ENCODE measurements around the gene HSPA8. TPM values are rescaled to one million over a fixed set of nuclear protein-coding genes. Genes with fewer than 3 reads are reported as not detected.

Gene HSPA8
- total RNA-seq, 1 experiment from 2014 or later: 1,301 TPM

DNA sequence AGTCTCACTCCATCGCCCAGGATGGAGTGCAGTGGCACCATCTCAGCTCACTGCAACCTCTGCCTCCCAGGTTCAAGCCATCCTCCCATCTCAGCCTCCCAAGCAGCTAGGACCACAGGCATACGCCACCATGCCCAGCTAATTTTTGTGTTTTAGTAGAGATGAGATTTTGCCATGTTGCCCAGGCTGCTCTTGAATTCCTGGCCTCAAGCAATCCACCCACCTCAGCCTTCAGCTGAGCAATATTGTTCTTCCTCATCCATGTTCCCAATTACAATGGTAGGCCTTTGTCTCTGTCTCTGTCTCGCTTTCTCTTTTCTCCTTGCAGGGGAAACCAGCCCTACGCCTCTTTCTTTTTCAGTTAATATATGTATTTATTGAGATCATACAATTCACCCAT, 10.3 kb downstream of the HSPA8 start:
- H3K9me3 ChIP-seq (ENCODE audit: control insufficient read depth in 1 of 2, insufficient read depth in 1 of 2, low read depth in 1 of 2, low read length in 2 of 2): no peaks in the 10 kb centered on the region
- ChIA-PET POLR2A (interaction anchor here (0.8 kb wide), 1 partner anchor 8 kb away, joined by 3 read pairs; no protein-coding TSS in a partner anchor), CTCF (interaction anchor here (0.7 kb wide), 1 partner anchor 188 kb away, joined by 3 read pairs; no protein-coding TSS in a partner anchor), RAD21 (ENCODE audit: low non-redundant PET in 1 of 2, low total read pairs in 2 of 2, uncharacterized antibody in 2 of 2, unreplicated experiment in 2 of 2) (no interaction called here)
- no peaks in the 10 kb centered on the region for H3K27me3 ChIP-seq (ENCODE audit: insufficient read depth, low read length)
- H2AFZ ChIP-seq (ENCODE audit: low read depth, low read length, poor library complexity, severe bottlenecking): no peak overlapping the region
- ATAC-seq (no peak), DNase-seq (ENCODE audit: low read depth, low spot score) (no peak)
- H3K9me2 ChIP-seq (ENCODE audit: insufficient read depth): no peaks in the 10 kb centered on the region
- H3K36me3 ChIP-seq (ENCODE audit: control insufficient read depth in 1 of 2, insufficient read depth in 2 of 2, low read length in 2 of 2): peaks cover 5 to 14% of the 10 kb centered on the region in 2 experiments; a peak in 3 of 4 replicates
- no peak overlapping the region for H3K27ac ChIP-seq (ENCODE audit: low read depth, low read length)
- TF ChIP-seq ZNF274 (IDR thresholded peaks at IDR 0.05; ENCODE audit: low read depth, low read length) (no peak), EGR1 (IDR thresholded peaks at IDR 0.05; ENCODE audit: low read depth) (no peak), TCF7L2 (IDR thresholded peaks at IDR 0.05; ENCODE audit: borderline replicate concordance, extremely low read depth, insufficient read depth, insufficient read length) (no peak), JUND (IDR thresholded peaks at IDR 0.05) (no peak), POLR2A (IDR thresholded peaks at IDR 0.05; ENCODE audit: borderline replicate concordance, extremely low read depth, insufficient read depth, insufficient read length) (no peak), SRF (IDR thresholded peaks at IDR 0.05; ENCODE audit: low read depth) (no peak), RAD21 (IDR thresholded peaks at IDR 0.05; ENCODE audit: low read depth) (no peak)
- peaks cover 15% of the 10 kb centered on the region; the same call in 1 of the 2 replicates for H4K20me1 ChIP-seq (ENCODE audit: insufficient read depth)
- H3K4me1 ChIP-seq (ENCODE audit: control insufficient read depth in 1 of 2, insufficient read depth in 2 of 2, low read length in 2 of 2): no peaks in the 10 kb centered on the region
- H3K4me3 ChIP-seq (replicated peaks in 1 of 2; ENCODE audit: low read depth in 1 of 2, low read length in 2 of 2): no peak overlapping the region
- H3K79me2 ChIP-seq (ENCODE audit: insufficient read depth, low read length): peaks cover 2% of the 10 kb centered on the region; the same call in 1 of the 2 replicates
- intact Hi-C loops (cut with micrococcal nuclease): loop anchor here (5.0 to 10.0 kb wide), 2 partner anchors 137 to 469 kb away; no protein-coding TSS in a partner anchor
- H3K9ac ChIP-seq (ENCODE audit: low read length): no peak overlapping the region
- no TSS peak for BruUV-seq (replicated peaks)
- no peak overlapping the region for H3K4me2 ChIP-seq (ENCODE audit: low read length)

GRCh38 chr11:123051146-123051545, 10.8 kb downstream of the HSPA8 start:
- no TSS peak for BruUV-seq (replicated peaks)
- no peaks in the 10 kb centered on the region for H3K79me2 ChIP-seq (ENCODE audit: insufficient read depth, low read length)
- no peaks in the 10 kb centered on the region for H3K27me3 ChIP-seq (ENCODE audit: insufficient read depth, low read length)
- ChIA-PET POLR2A (no interaction called here), RAD21 (ENCODE audit: low non-redundant PET in 1 of 2, low total read pairs in 2 of 2, uncharacterized antibody in 2 of 2, unreplicated experiment in 2 of 2) (no interaction called here), CTCF (interaction anchor here (0.7 to 1.2 kb wide), 2 partner anchors 28 to 188 kb away, joined by 3 read pairs; no protein-coding TSS in a partner anchor)
- H3K27ac ChIP-seq (ENCODE audit: low read depth, low read length): no peak overlapping the region
- no peak for DNase-seq (ENCODE audit: low read depth, low spot score)
- H4K20me1 ChIP-seq (ENCODE audit: insufficient read depth): peaks cover 12% of the 10 kb centered on the region; the same call in 1 of the 2 replicates
- intact Hi-C loops (cut with micrococcal nuclease): loop anchor here (5.0 to 10.0 kb wide), 2 partner anchors 136 to 469 kb away; no protein-coding TSS in a partner anchor
- peaks cover under 1 to 9% of the 10 kb centered on the region in 2 experiments; a peak in 2 of 4 replicates for H3K36me3 ChIP-seq (ENCODE audit: control insufficient read depth in 1 of 2, insufficient read depth in 2 of 2, low read length in 2 of 2)
- H3K4me1 ChIP-seq (ENCODE audit: control insufficient read depth in 1 of 2, insufficient read depth in 2 of 2, low read length in 2 of 2): no peaks in the 10 kb centered on the region
- no peak overlapping the region for H3K4me2 ChIP-seq (ENCODE audit: low read length)
- H2AFZ ChIP-seq (ENCODE audit: low read depth, low read length, poor library complexity, severe bottlenecking): no peak overlapping the region
- H3K9me2 ChIP-seq (ENCODE audit: insufficient read depth): no peaks in the 10 kb centered on the region
- no peak overlapping the region for H3K4me3 ChIP-seq (replicated peaks in 1 of 2; ENCODE audit: low read depth in 1 of 2, low read length in 2 of 2)
- H3K9me3 ChIP-seq (ENCODE audit: control insufficient read depth in 1 of 2, insufficient read depth in 1 of 2, low read depth in 1 of 2, low read length in 2 of 2): no peaks in the 10 kb centered on the region
- no peak for ATAC-seq
- H3K9ac ChIP-seq (ENCODE audit: low read length): no peak overlapping the region
- TF ChIP-seq CEBPB (IDR thresholded peaks at IDR 0.05; ENCODE audit: low read depth): no peak
- no peak for TF ChIP-seq YY1 (IDR thresholded peaks at IDR 0.05; ENCODE audit: extremely low read depth, insufficient replicate concordance, low read depth, low read length)
- TF ChIP-seq SIN3A (IDR thresholded peaks at IDR 0.05; ENCODE audit: low read depth): no peak
- no peak for TF ChIP-seq FOSL1 (IDR thresholded peaks at IDR 0.05; ENCODE audit: low read depth)
- TF ChIP-seq CTCF (IDR thresholded peaks at IDR 0.05 in 2 of 3, conservative IDR thresholded peaks at IDR 0.05 in 1 of 3; ENCODE audit: borderline replicate concordance in 1 of 3, insufficient read depth in 1 of 3, low read depth in 2 of 3, low read length in 2 of 3): no peak
- TF ChIP-seq RAD21 (IDR thresholded peaks at IDR 0.05; ENCODE audit: low read depth): no peak
- TF ChIP-seq, protein P1, sequence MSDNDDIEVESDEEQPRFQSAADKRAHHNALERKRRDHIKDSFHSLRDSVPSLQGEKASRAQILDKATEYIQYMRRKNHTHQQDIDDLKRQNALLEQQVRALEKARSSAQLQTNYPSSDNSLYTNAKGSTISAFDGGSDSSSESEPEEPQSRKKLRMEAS (IDR thresholded peaks at IDR 0.05): no peak
- TF ChIP-seq JUND (IDR thresholded peaks at IDR 0.05): no peak
- TF ChIP-seq, protein P2, sequence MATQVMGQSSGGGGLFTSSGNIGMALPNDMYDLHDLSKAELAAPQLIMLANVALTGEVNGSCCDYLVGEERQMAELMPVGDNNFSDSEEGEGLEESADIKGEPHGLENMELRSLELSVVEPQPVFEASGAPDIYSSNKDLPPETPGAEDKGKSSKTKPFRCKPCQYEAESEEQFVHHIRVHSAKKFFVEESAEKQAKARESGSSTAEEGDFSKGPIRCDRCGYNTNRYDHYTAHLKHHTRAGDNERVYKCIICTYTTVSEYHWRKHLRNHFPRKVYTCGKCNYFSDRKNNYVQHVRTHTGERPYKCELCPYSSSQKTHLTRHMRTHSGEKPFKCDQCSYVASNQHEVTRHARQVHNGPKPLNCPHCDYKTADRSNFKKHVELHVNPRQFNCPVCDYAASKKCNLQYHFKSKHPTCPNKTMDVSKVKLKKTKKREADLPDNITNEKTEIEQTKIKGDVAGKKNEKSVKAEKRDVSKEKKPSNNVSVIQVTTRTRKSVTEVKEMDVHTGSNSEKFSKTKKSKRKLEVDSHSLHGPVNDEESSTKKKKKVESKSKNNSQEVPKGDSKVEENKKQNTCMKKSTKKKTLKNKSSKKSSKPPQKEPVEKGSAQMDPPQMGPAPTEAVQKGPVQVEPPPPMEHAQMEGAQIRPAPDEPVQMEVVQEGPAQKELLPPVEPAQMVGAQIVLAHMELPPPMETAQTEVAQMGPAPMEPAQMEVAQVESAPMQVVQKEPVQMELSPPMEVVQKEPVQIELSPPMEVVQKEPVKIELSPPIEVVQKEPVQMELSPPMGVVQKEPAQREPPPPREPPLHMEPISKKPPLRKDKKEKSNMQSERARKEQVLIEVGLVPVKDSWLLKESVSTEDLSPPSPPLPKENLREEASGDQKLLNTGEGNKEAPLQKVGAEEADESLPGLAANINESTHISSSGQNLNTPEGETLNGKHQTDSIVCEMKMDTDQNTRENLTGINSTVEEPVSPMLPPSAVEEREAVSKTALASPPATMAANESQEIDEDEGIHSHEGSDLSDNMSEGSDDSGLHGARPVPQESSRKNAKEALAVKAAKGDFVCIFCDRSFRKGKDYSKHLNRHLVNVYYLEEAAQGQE (IDR thresholded peaks at IDR 0.05; ENCODE audit: low read depth): no peak
- TF ChIP-seq EGR1 (IDR thresholded peaks at IDR 0.05; ENCODE audit: low read depth): no peak
- no peak for TF ChIP-seq ELF1 (IDR thresholded peaks at IDR 0.05; ENCODE audit: borderline replicate concordance, low read depth)
- no peak for TF ChIP-seq POLR2A (IDR thresholded peaks at IDR 0.05; ENCODE audit: borderline replicate concordance, extremely low read depth, insufficient read depth, insufficient read length)
